Measurements from ENCODE around the gene MED25. TPM values are rescaled to one million over a fixed set of nuclear protein-coding genes. Genes with fewer than 3 reads are reported as not detected.

The MED25 gene
- polyA plus RNA-seq, 6 donors from 2014 or later: 21.2 to 49.7 (median 28.9) TPM

- no peaks in the 10 kb centered on the region for H3K27me3 Mint-ChIP-seq
- peaks cover 23 to 31% (median 25%) of the 10 kb centered on the region in 3 donors for H3K4me1 Mint-ChIP-seq
- peaks cover 0 to 2% (median 0%) of the 10 kb centered on the region in 7 donors for H3K9me3 Mint-ChIP-seq
- H3K36me3 Mint-ChIP-seq: peaks cover 0 to 9% of the 10 kb centered on the region in 2 donors
- DNase-seq (no peak), ATAC-seq (ENCODE audit: low read depth in 2 of 2) (no peak)
- peak overlapping the region in 1 of 8 donors; percentile 21 for H3K4me3 Mint-ChIP-seq
- no peak overlapping the region for H3K27ac Mint-ChIP-seq
Measured at GRCh38 chr19:49861541-49862378, 43.7 kb downstream of the MED25 start.

- DNase-seq (no peak), ATAC-seq (ENCODE audit: low read depth in 2 of 2) (no peak)
- Mint-ChIP-seq H3K4me3 (peak overlapping the region in 1 of 8 donors; percentile 47), H3K4me1 (peaks cover 30 to 36% (median 30%) of the 10 kb centered on the region in 3 donors), H3K36me3 (peaks cover 0 to 9% of the 10 kb centered on the region in 2 donors), H3K27me3 (no peaks in the 10 kb centered on the region), H3K9me3 (peaks cover 0 to 2% (median 0%) of the 10 kb centered on the region in 7 donors), H3K27ac (peak overlapping the region in 2 of 6 donors; percentile 48 to 50)
Measured at GRCh38 chr19:49862391-49863253, 44.5 kb downstream of the MED25 start.

- Mint-ChIP-seq H3K27ac (peak overlapping the region in 4 of 6 donors; percentile 48 to 86 (median 54)), H3K36me3 (peaks cover 0 to 9% of the 10 kb centered on the region in 2 donors), H3K4me3 (peak overlapping the region in 3 of 8 donors; percentile 6 to 47 (median 28)), H3K9me3 (peaks cover 0 to 2% (median 0%) of the 10 kb centered on the region in 7 donors), H3K27me3 (no peaks in the 10 kb centered on the region), H3K4me1 (peaks cover 33 to 44% (median 37%) of the 10 kb centered on the region in 3 donors)
- DNase-seq (no peak), ATAC-seq (ENCODE audit: low read depth in 2 of 2) (no peak)
Measured at GRCh38 chr19:49863254-49863934, 45.3 kb downstream of the MED25 start.

- DNase-seq (no peak), ATAC-seq (ENCODE audit: low read depth in 2 of 2) (no peak)
- Mint-ChIP-seq H3K27me3 (no peaks in the 10 kb centered on the region), H3K27ac (peak overlapping the region in 2 of 6 donors; percentile 18 to 39), H3K4me3 (peak overlapping the region in 3 of 8 donors; percentile 28 to 47 (median 40)), H3K36me3 (peaks cover 0 to 9% of the 10 kb centered on the region in 2 donors), H3K4me1 (peaks cover 33 to 49% (median 37%) of the 10 kb centered on the region in 3 donors), H3K9me3 (peaks cover 0 to 2% (median 0%) of the 10 kb centered on the region in 7 donors)
Measured at GRCh38 chr19:49863935-49864320, 45.8 kb downstream of the MED25 start.

GRCh38 chr19:49864890-49865289, 46.8 kb downstream of the MED25 start:
- ATAC-seq (ENCODE audit: low read depth in 2 of 2): no peak

GRCh38 chr19:49866933-49867782, 49.1 kb downstream of the MED25 start, which contains the start of gene PNKP:
Gene PNKP, minus strand, starts transcription at chr19:49867576. Its CDS starts 372 bp downstream, at chr19:49867204.
- peaks cover 0 to 2% (median 0%) of the 10 kb centered on the region in 7 donors for H3K9me3 Mint-ChIP-seq
- H3K27ac Mint-ChIP-seq: peak within 1 kb of the TSS in 3 of 6 donors; percentile 100
- H3K4me1 Mint-ChIP-seq: peaks cover 36 to 66% (median 53%) of the 10 kb centered on the region in 3 donors

More at GRCh38 chr19:49864890-49865289, 46.8 kb downstream of the MED25 start:
- Mint-ChIP-seq H3K4me1 (peaks cover 33 to 49% (median 37%) of the 10 kb centered on the region in 3 donors), H3K27ac (peak overlapping the region in 1 of 6 donors; percentile 85), H3K4me3 (peak overlapping the region in 1 of 8 donors; percentile 8), H3K9me3 (peaks cover 0 to 2% (median 0%) of the 10 kb centered on the region in 7 donors), H3K27me3 (no peaks in the 10 kb centered on the region), H3K36me3 (peaks cover 0 to 9% of the 10 kb centered on the region in 2 donors)
- no peak for DNase-seq

GRCh38 chr19:49869009-49869483, 51.0 kb downstream of the MED25 start:
- no peak for DNase-seq
- no peaks in the 10 kb centered on the region for H3K27me3 Mint-ChIP-seq
- peak overlapping the region in 1 of 6 donors; percentile 100 for H3K27ac Mint-ChIP-seq
- no peak overlapping the region for H3K4me3 Mint-ChIP-seq
- peaks cover 0 to 2% (median 0%) of the 10 kb centered on the region in 7 donors for H3K9me3 Mint-ChIP-seq
- H3K4me1 Mint-ChIP-seq: peaks cover 30 to 62% (median 46%) of the 10 kb centered on the region in 3 donors
- ATAC-seq (ENCODE audit: low read depth in 2 of 2): peak in 1 of 2 donors; percentile 2
- no peaks in the 10 kb centered on the region for H3K36me3 Mint-ChIP-seq

More at GRCh38 chr19:49866933-49867782, 49.1 kb downstream of the MED25 start, which contains the start of gene PNKP:
- peaks cover 0 to 9% of the 10 kb centered on the region in 2 donors for H3K36me3 Mint-ChIP-seq
- peak within 1 kb of the TSS in 1 of 8 donors; percentile 99 for H3K4me3 Mint-ChIP-seq
- no peaks in the 10 kb centered on the region for H3K27me3 Mint-ChIP-seq
- peak; percentile 90 for DNase-seq
- ATAC-seq (ENCODE audit: low read depth in 2 of 2): peak; percentile 53 to 56

- peak; percentile 72 to 73 for ATAC-seq (ENCODE audit: low read depth in 2 of 2)
- Mint-ChIP-seq H3K4me1 (peaks cover 25 to 55% (median 46%) of the 10 kb centered on the region in 3 donors), H3K4me3 (peak overlapping the region in 1 of 8 donors; percentile 91), H3K9me3 (peaks cover 0 to 2% (median 0%) of the 10 kb centered on the region in 7 donors), H3K36me3 (no peaks in the 10 kb centered on the region), H3K27me3 (no peaks in the 10 kb centered on the region), H3K27ac (peak overlapping the region in 1 of 6 donors; percentile 91)
- DNase-seq: peak; percentile 94
Measured at GRCh38 chr19:49869484-49870308, 51.6 kb downstream of the MED25 start.

- H3K4me3 Mint-ChIP-seq: peak overlapping the region in 2 of 8 donors; percentile 26 to 91
- ATAC-seq (ENCODE audit: low read depth in 2 of 2): no peak
- DNase-seq: no peak
- H3K27ac Mint-ChIP-seq: peak overlapping the region in 2 of 6 donors; percentile 64 to 91
- peaks cover 0 to 2% (median 0%) of the 10 kb centered on the region in 7 donors for H3K9me3 Mint-ChIP-seq
- peaks cover 27 to 56% (median 45%) of the 10 kb centered on the region in 3 donors for H3K4me1 Mint-ChIP-seq
- H3K27me3 Mint-ChIP-seq: no peaks in the 10 kb centered on the region
- H3K36me3 Mint-ChIP-seq: no peaks in the 10 kb centered on the region
Measured at GRCh38 chr19:49870309-49870901, 52.3 kb downstream of the MED25 start.

GRCh38 chr19:49871349-49871985, 53.4 kb downstream of the MED25 start:
- Mint-ChIP-seq H3K9me3 (peaks cover 0 to 2% (median 0%) of the 10 kb centered on the region in 7 donors), H3K4me3 (peak overlapping the region in 7 of 8 donors; percentile 5 to 91 (median 57)), H3K4me1 (peaks cover 24 to 52% (median 41%) of the 10 kb centered on the region in 3 donors), H3K36me3 (no peaks in the 10 kb centered on the region), H3K27ac (peak overlapping the region in 3 of 6 donors; percentile 2 to 75 (median 54)), H3K27me3 (no peaks in the 10 kb centered on the region)
- ATAC-seq (ENCODE audit: low read depth in 2 of 2) (no peak), DNase-seq (no peak)

Data from naive B cell (primary cell).